ENCODE data around the gene LDLRAD4. TPM values are rescaled to one million over a fixed set of nuclear protein-coding genes. Genes with fewer than 3 reads are reported as not detected.
A peak's percentile ranks its signal among the peaks of the same experiment; 100 is the strongest.

Gene LDLRAD4
- total and polyA plus RNA-seq, 5 donors from 2014 or later, result 42.4 to 207 (median 49.8) TPM

DNA sequence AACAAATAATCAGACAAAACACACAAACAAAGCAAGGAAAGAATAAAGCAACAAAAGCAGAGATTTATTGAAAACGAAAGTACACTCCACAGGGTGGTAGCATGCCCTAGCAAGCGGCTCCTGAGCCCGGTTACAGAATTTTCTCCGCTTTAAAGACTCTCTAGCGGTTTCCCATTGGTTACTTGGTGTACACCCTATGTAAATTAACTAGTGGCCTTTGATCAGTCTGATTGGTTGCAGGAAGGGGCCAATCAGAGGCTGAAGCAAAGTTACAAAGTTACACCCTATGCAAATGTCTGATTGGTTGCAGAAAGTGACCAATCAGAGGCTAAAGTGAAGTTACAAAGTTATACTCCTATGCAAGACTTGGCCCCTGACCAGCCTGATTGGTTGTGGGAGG, 242.9 kb downstream of the LDLRAD4 start:
- Histone ChIP-seq H3K27me3 (ENCODE audit: control insufficient read depth, insufficient read depth, low read length) (no peaks in the 10 kb centered on the region), H3K4me1 (ENCODE audit: control insufficient read depth, insufficient read depth, low read length, poor library complexity, severe bottlenecking) (peaks cover 58% of the 10 kb centered on the region), H3K36me3 (ENCODE audit: control insufficient read depth, insufficient read depth, low read length) (peaks cover 6% of the 10 kb centered on the region), H3K4me3 (ENCODE audit: low read depth, low read length) (peak overlapping the region; percentile 15), H3K9me3 (ENCODE audit: control insufficient read depth in 2 of 2, low read length in 2 of 2) (no peaks in the 10 kb centered on the region), H3K27ac (ENCODE audit: insufficient read depth, low read length, poor library complexity, severe bottlenecking) (no peak overlapping the region)
- Mint-ChIP-seq H3K4me3 (peak overlapping the region; percentile 48 to 66 (median 61)), H3K9me3 (peaks cover 0 to 4% (median 0%) of the 10 kb centered on the region in 7 donors), H3K36me3 (peaks cover 20% of the 10 kb centered on the region), H3K27me3 (no peaks in the 10 kb centered on the region), H3K27ac (peak overlapping the region; percentile 92 to 95 (median 92)), H3K4me1 (peaks cover 30 to 91% (median 76%) of the 10 kb centered on the region in 4 donors)
- ATAC-seq (ENCODE audit: low read depth in 2 of 2), result no peak
- DNase-seq, result peak in 1 of 3 donors; percentile 60

DNA sequence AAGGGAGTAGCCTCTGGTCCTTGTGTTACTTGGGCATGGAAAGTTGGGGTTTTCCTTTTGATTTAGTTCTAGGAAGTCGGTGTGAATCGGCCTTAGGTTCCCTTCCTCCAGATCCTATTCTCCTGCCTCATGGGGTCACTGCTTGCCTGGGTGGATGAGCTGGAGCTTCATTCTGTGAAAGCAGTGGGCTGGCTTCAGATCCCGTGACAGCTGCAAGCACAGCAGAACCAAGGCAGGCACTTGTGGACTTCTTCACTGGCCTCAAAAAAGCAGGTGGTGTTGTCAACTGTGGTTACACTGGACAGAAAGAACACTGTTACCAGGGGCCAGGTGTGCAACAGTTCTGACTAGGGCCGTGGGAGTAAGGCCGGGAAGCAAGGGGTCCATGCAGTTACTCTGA, 243.4 kb downstream of the LDLRAD4 start:
- DNase-seq (no peak), ATAC-seq (ENCODE audit: low read depth in 2 of 2) (no peak)
- Mint-ChIP-seq H3K4me3 (peak overlapping the region; percentile 19 to 66 (median 56)), H3K27ac (peak overlapping the region; percentile 92 to 95 (median 92)), H3K4me1 (peaks cover 33 to 93% (median 76%) of the 10 kb centered on the region in 4 donors), H3K9me3 (peaks cover 0 to 5% (median 0%) of the 10 kb centered on the region in 7 donors), H3K27me3 (no peaks in the 10 kb centered on the region), H3K36me3 (peaks cover 24% of the 10 kb centered on the region)
- Histone ChIP-seq H3K27ac (ENCODE audit: insufficient read depth, low read length, poor library complexity, severe bottlenecking) (no peak overlapping the region), H3K36me3 (ENCODE audit: control insufficient read depth, insufficient read depth, low read length) (peaks cover 10% of the 10 kb centered on the region), H3K4me1 (ENCODE audit: control insufficient read depth, insufficient read depth, low read length, poor library complexity, severe bottlenecking) (peaks cover 58% of the 10 kb centered on the region), H3K4me3 (ENCODE audit: low read depth, low read length) (no peak overlapping the region), H3K9me3 (ENCODE audit: control insufficient read depth in 2 of 2, low read length in 2 of 2) (no peaks in the 10 kb centered on the region), H3K27me3 (ENCODE audit: control insufficient read depth, insufficient read depth, low read length) (no peaks in the 10 kb centered on the region)

DNA sequence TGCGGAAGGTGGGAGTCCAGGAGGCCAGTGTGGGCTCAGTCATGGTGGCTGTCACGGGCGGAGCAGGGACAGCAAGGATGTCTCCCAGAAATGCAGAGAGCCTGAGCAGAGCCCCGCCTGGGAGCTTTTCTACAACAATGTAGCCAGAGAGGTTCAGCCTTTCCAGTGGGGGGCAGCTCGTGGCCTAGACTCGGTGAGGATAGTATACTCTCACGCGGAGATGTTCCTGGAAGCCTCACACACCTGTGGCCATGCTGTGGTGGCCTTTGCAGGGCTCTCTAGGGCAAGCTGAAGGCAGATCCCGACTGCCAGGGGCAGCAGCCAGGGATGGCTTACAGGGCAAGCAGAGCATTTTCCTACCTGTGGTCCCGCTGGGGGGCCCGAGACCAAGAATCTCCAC, 244.1 kb downstream of the LDLRAD4 start:
- Histone ChIP-seq H3K27me3 (ENCODE audit: control insufficient read depth, insufficient read depth, low read length) (no peaks in the 10 kb centered on the region), H3K4me3 (ENCODE audit: low read depth, low read length) (no peak overlapping the region), H3K4me1 (ENCODE audit: control insufficient read depth, insufficient read depth, low read length, poor library complexity, severe bottlenecking) (peaks cover 58% of the 10 kb centered on the region), H3K36me3 (ENCODE audit: control insufficient read depth, insufficient read depth, low read length) (peaks cover 12% of the 10 kb centered on the region), H3K27ac (ENCODE audit: insufficient read depth, low read length, poor library complexity, severe bottlenecking) (peak overlapping the region; percentile 70), H3K9me3 (ENCODE audit: control insufficient read depth in 2 of 2, low read length in 2 of 2) (no peaks in the 10 kb centered on the region)
- Mint-ChIP-seq H3K9me3 (peaks cover 0 to 8% (median 4%) of the 10 kb centered on the region in 7 donors), H3K4me1 (peaks cover 40 to 92% (median 79%) of the 10 kb centered on the region in 4 donors), H3K27me3 (no peaks in the 10 kb centered on the region), H3K36me3 (peaks cover 27% of the 10 kb centered on the region), H3K4me3 (peak overlapping the region in 2 of 4 donors; percentile 48 to 66), H3K27ac (peak overlapping the region; percentile 92 to 95 (median 92))
- DNase-seq (no peak), ATAC-seq (ENCODE audit: low read depth in 2 of 2) (no peak)

DNA sequence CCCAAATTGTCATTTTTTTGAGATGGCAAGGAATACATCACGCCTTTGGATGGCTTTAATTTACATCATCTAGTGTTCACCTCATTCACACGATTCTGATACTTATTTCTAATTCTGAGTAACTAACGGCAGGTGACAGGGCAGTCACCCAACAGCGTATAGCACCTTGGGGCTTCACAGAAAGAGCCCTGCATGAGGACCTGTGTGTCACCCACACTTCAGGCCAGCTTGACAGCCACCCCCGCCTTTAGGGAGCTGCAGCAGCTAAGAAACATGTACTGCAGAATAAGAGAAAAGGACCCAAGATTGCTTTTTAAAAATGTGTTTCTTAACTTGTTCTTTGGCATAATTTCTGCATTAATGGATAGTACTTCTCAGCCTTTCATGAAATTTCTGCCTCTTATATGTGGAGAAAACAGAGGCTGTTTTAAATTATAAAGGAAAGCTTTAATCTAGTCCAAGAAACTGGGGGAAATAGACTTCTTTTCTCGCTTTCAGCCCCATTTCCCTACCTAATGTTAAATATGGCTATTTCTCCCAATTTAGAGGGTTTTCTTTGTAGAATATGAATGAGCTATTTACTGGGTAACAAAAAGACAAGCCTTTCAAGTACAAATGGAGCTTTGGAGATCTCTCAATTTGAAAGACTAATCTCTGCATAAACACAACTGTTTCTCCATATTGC, 245.1 kb downstream of the LDLRAD4 start:
- Histone ChIP-seq H3K36me3 (ENCODE audit: control insufficient read depth, insufficient read depth, low read length) (peaks cover 10% of the 10 kb centered on the region), H3K27ac (ENCODE audit: insufficient read depth, low read length, poor library complexity, severe bottlenecking) (peak overlapping the region; percentile 70), H3K27me3 (ENCODE audit: control insufficient read depth, insufficient read depth, low read length) (no peaks in the 10 kb centered on the region), H3K9me3 (ENCODE audit: control insufficient read depth in 2 of 2, low read length in 2 of 2) (no peaks in the 10 kb centered on the region), H3K4me3 (ENCODE audit: low read depth, low read length) (peak overlapping the region; percentile 86), H3K4me1 (ENCODE audit: control insufficient read depth, insufficient read depth, low read length, poor library complexity, severe bottlenecking) (peaks cover 58% of the 10 kb centered on the region)
- Mint-ChIP-seq H3K4me3 (peak overlapping the region; percentile 91 to 95 (median 94)), H3K36me3 (peaks cover 22% of the 10 kb centered on the region), H3K4me1 (peaks cover 43 to 87% (median 75%) of the 10 kb centered on the region in 4 donors), H3K27ac (peak overlapping the region; percentile 91 to 92 (median 92)), H3K9me3 (peaks cover 0 to 11% (median 4%) of the 10 kb centered on the region in 7 donors), H3K27me3 (no peaks in the 10 kb centered on the region)
- DNase-seq (peak in 1 of 3 donors; percentile 41), ATAC-seq (ENCODE audit: low read depth in 2 of 2) (no peak)

DNA sequence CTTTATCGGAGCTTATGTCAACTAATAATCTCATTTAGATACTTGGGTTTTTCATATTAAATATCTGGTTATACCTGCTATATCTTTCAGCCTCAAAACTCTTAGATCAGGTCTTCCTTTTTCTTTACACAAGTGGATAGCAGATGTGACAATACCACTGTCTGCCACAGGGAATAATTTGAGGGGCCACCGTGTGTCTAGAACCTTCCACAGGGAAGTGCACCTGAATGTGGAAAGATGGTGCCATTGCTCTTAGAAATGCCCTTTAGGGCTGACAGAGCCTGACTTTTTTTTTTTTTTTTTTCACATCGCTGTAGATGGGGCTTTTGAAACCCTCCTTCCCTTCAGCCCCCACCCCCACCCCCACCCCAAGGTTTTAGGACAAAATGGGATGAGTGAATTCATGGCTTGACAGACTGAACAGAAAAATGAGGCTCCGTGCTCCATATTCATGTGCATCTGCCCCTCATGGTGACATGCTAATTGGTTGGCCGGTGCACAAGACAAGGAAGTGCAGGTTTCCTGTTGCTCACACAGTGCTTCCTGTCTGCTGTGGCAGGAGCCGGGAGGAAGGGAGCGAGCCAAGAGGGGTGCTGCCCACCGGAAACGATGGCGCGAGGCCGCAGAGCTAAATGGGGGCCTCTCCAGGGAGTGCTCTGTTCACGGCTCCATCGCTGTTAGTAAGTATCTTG, 246.0 kb downstream of the LDLRAD4 start:
- DNase-seq, result peak; percentile 62 to 86 (median 63)
- peaks cover 58% of the 10 kb centered on the region for H3K4me1 ChIP-seq (ENCODE audit: control insufficient read depth, insufficient read depth, low read length, poor library complexity, severe bottlenecking)

DNA sequence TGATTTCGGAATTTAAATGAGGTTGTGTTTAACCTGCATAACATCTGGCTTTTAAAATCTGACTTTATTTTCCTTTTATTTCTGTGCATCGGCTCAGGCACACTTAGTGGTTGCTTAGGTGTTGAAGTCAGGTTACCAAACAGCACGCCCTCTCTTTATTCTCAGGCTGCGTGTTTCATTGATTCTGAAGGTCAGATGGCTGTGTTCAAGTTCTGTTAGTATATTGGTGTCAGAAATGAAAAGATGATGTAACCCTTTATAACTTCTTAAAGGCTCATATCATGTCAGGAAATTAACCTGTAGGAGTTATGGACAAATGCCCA, 246.5 kb downstream of the LDLRAD4 start:
- Mint-ChIP-seq H3K36me3 (peaks cover 24% of the 10 kb centered on the region), H3K27ac (peak overlapping the region; percentile 89 to 96 (median 92)), H3K4me1 (peaks cover 45 to 90% (median 78%) of the 10 kb centered on the region in 4 donors), H3K9me3 (peaks cover 0 to 11% (median 4%) of the 10 kb centered on the region in 7 donors), H3K27me3 (no peaks in the 10 kb centered on the region), H3K4me3 (peak overlapping the region; percentile 91 to 95 (median 94))
- H3K27me3 ChIP-seq (ENCODE audit: control insufficient read depth, insufficient read depth, low read length), result no peaks in the 10 kb centered on the region
- H3K27ac ChIP-seq (ENCODE audit: insufficient read depth, low read length, poor library complexity, severe bottlenecking), result peak overlapping the region; percentile 70
- ATAC-seq (ENCODE audit: low read depth in 2 of 2) (peak in 1 of 2 donors; percentile 30), DNase-seq (no peak)
- H3K4me1 ChIP-seq (ENCODE audit: control insufficient read depth, insufficient read depth, low read length, poor library complexity, severe bottlenecking), result peaks cover 58% of the 10 kb centered on the region
- peak overlapping the region; percentile 86 for H3K4me3 ChIP-seq (ENCODE audit: low read depth, low read length)
- H3K9me3 ChIP-seq (ENCODE audit: control insufficient read depth in 2 of 2, low read length in 2 of 2), result no peaks in the 10 kb centered on the region
- peaks cover 8% of the 10 kb centered on the region for H3K36me3 ChIP-seq (ENCODE audit: control insufficient read depth, insufficient read depth, low read length)

More for the DNA sequence above, 246.0 kb downstream of the LDLRAD4 start:
- Mint-ChIP-seq H3K36me3 (peaks cover 26% of the 10 kb centered on the region), H3K27me3 (no peaks in the 10 kb centered on the region), H3K27ac (peak overlapping the region; percentile 91 to 96 (median 92)), H3K4me1 (peaks cover 47 to 91% (median 79%) of the 10 kb centered on the region in 4 donors), H3K9me3 (peaks cover 0 to 11% (median 4%) of the 10 kb centered on the region in 7 donors), H3K4me3 (peak overlapping the region; percentile 91 to 95 (median 94))
- peaks cover 8% of the 10 kb centered on the region for H3K36me3 ChIP-seq (ENCODE audit: control insufficient read depth, insufficient read depth, low read length)
- peak overlapping the region; percentile 86 for H3K4me3 ChIP-seq (ENCODE audit: low read depth, low read length)
- H3K27ac ChIP-seq (ENCODE audit: insufficient read depth, low read length, poor library complexity, severe bottlenecking), result peak overlapping the region; percentile 70
- H3K27me3 ChIP-seq (ENCODE audit: control insufficient read depth, insufficient read depth, low read length), result no peaks in the 10 kb centered on the region
- peak; percentile 89 to 91 for ATAC-seq (ENCODE audit: low read depth in 2 of 2)
- H3K9me3 ChIP-seq (ENCODE audit: control insufficient read depth in 2 of 2, low read length in 2 of 2), result no peaks in the 10 kb centered on the region

DNA sequence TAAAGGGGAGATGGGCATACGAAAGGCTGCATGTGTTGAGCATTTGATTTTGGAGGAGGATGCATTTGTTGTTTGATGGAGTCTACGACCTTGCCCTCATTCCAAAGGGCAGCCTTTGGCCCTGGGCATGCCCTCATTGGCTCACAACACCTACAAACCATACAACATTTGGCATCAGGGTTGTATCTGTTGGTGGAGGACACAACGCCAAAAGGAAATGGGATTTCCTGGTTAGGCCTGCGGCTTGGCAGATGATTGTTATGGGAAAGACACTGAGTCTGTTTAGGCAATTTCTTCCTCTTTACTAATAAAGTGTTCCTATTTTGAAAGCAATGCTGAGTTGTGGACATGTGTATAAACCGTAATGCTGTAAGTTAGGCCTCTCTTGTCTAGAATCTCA, 246.9 kb downstream of the LDLRAD4 start:
- peak overlapping the region; percentile 89 to 96 (median 92) for H3K27ac Mint-ChIP-seq
- H3K36me3 Mint-ChIP-seq, result peaks cover 24% of the 10 kb centered on the region
- Histone ChIP-seq H3K4me1 (ENCODE audit: control insufficient read depth, insufficient read depth, low read length, poor library complexity, severe bottlenecking) (peaks cover 60% of the 10 kb centered on the region), H3K9me3 (ENCODE audit: control insufficient read depth in 2 of 2, low read length in 2 of 2) (no peaks in the 10 kb centered on the region), H3K27me3 (ENCODE audit: control insufficient read depth, insufficient read depth, low read length) (no peaks in the 10 kb centered on the region), H3K4me3 (ENCODE audit: low read depth, low read length) (peak overlapping the region; percentile 86), H3K36me3 (ENCODE audit: control insufficient read depth, insufficient read depth, low read length) (peaks cover 10% of the 10 kb centered on the region), H3K27ac (ENCODE audit: insufficient read depth, low read length, poor library complexity, severe bottlenecking) (peak overlapping the region; percentile 70)
- peak overlapping the region; percentile 91 to 95 (median 94) for H3K4me3 Mint-ChIP-seq
- no peak for DNase-seq
- H3K9me3 Mint-ChIP-seq, result peaks cover 0 to 11% (median 4%) of the 10 kb centered on the region in 7 donors
- peaks cover 45 to 90% (median 76%) of the 10 kb centered on the region in 4 donors for H3K4me1 Mint-ChIP-seq
- ATAC-seq (ENCODE audit: low read depth in 2 of 2), result no peak
- no peaks in the 10 kb centered on the region for H3K27me3 Mint-ChIP-seq
